GM12864 (cell line): ENCODE measurements around the gene STK32B.

Source experiments
- DNase-seq: peaks from one replicate; pipeline ENCODE4 v3.0.0-alpha.2; 2011; ENCODE audit warnings: low read depth
- H3K4me3 ChIP-seq: 2 replicates; pipeline ENCODE4 v1.5.1; 2011; ENCODE audit warnings: mild to moderate bottlenecking, low read depth, low read length, control low read depth
- TF ChIP-seq, protein P1 (sequence below): IDR thresholded peaks from 2 replicates; pipeline ENCODE4 v1.5.1; 2011; ENCODE audit warnings: low read depth, mild to moderate bottlenecking, moderate library complexity, low read length, control low read depth, inconsistent platforms; ENCODE audit errors: missing control alignments

Gene STK32B

DNA sequence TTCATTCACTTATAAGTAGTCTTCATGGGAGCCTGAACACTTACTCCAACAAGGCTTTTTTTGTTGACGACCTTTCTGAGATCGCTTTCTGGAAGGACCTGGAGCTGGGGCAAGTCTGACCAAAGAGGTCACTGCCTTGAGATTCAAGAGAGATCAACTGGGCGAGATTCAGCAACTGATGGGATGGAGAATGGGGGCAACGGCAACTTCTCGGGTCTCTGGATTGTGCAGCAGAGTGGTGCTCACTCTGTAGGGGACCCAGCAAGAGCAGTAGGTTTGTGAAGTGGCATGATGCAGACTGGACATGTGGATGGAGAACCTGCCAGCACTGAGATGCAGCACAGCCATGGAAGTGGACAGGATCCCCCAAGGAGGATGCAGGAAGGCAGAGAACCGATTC is 369.0 kb downstream of the STK32B start:
- TF ChIP-seq, protein P1, sequence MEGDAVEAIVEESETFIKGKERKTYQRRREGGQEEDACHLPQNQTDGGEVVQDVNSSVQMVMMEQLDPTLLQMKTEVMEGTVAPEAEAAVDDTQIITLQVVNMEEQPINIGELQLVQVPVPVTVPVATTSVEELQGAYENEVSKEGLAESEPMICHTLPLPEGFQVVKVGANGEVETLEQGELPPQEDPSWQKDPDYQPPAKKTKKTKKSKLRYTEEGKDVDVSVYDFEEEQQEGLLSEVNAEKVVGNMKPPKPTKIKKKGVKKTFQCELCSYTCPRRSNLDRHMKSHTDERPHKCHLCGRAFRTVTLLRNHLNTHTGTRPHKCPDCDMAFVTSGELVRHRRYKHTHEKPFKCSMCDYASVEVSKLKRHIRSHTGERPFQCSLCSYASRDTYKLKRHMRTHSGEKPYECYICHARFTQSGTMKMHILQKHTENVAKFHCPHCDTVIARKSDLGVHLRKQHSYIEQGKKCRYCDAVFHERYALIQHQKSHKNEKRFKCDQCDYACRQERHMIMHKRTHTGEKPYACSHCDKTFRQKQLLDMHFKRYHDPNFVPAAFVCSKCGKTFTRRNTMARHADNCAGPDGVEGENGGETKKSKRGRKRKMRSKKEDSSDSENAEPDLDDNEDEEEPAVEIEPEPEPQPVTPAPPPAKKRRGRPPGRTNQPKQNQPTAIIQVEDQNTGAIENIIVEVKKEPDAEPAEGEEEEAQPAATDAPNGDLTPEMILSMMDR, result no peak

DNA sequence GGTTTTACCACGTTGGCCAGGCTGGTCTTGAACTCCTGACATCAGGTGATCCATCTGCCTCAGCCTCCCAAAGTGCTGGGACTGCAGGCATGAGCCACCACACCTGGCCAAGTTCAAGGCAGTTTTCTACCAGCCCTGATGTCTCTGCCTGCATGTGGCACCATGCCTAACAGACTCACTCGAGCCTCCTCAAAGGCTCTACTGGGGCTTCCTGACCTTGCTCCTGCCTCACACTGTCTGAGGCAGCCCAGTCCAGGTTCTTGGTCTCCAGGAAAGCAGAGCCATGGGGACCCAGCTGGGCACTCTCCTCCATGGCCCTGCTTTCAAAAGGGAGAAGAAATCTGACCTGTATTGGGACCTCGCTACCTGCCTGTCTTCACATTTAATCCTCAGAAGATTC is 370.1 kb downstream of the STK32B start:
- DNase-seq, result no peak
- TF ChIP-seq, protein P1, result no peak
- H3K4me3 ChIP-seq, result no peak overlapping the region

More for the DNA sequence above, 369.0 kb downstream of the STK32B start:
- no peak for DNase-seq
- H3K4me3 ChIP-seq, result no peak overlapping the region

DNA sequence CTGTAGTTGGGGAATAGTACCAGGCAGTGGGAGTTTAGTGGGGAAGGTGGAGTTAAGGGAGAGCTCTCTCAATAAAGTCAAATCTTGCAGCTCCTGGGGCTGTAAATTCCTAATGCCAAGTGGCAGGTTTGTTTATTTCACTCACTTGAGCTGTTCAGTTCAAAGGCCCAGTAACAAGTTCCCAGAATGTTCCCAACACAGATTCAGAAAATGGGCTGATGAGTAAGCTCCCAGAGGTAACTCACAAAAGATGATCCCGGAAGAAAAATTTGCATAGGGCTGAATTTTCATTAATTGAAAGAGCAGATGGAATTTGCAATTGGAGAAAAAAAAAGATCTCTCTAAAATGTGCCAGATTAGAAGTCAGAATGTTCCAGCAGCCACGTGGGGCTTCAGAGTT is 370.9 kb downstream of the STK32B start:
- no peak overlapping the region for H3K4me3 ChIP-seq
- TF ChIP-seq, protein P1, result no peak
- no peak for DNase-seq

DNA sequence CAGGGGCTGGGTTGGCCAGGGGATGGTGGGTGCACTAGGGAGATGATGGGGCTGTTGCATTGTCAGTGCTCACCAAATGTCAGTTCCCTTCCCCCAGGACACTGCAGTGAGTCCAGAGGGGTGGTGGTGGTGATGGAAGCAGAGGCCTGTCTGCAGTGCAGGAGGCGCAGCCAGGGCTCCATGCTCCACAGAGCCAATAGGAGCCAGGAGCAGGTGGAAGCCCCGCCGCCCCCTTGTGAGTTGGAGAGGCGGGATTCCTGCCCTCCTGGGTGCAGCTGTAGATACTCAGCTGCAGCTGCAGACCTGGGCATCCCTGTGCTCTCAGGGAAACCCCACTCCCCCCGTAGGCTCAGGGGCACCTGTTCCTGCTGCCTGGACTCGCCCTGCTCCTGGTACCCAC is 372.4 kb downstream of the STK32B start:
- no peak for DNase-seq
- H3K4me3 ChIP-seq, result no peak overlapping the region
- TF ChIP-seq, protein P1, result no peak

DNA sequence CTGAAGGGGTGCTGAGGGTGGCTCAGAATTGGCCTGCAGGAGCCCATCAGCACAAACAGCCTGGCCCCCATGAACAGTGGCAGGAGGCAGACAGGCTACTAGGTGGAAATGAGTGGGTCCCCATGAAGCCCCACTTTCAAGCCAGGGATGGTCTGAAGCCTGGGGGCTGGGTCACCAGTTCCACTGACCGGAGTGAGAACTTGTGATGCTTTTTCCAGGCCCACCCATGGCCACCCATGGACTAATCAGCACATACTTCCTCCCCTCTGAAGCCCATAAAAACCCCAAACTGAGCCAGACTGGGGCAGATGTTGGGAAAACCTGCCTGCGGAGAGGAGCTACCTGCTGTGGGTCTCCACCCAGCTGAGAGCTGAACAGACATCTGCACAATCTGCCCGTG is 372.9 kb downstream of the STK32B start:
- no peak for DNase-seq
- TF ChIP-seq, protein P1, result no peak
- no peak overlapping the region for H3K4me3 ChIP-seq

DNA sequence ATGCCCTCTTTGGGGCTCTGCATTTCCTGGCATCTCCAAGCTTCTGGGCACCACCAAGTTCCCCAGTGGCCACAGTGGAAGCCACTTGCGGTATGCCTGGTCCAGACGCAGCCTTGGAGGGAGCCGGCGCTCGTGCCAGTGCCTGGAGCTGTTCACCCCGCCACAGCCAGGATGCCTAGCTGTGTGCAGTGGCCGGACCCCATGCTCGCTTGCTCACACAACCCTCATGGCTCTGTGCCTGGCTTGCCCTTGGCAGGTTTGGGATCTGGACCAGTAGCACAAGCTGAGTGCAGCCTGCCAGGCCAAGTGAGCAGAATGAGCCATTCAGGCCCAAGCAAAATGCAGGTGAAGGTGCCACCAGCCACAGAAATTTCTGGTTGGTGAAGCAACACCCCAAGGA is 373.6 kb downstream of the STK32B start:
- DNase-seq, result no peak
- TF ChIP-seq, protein P1, result no peak
- H3K4me3 ChIP-seq, result no peak overlapping the region

DNA sequence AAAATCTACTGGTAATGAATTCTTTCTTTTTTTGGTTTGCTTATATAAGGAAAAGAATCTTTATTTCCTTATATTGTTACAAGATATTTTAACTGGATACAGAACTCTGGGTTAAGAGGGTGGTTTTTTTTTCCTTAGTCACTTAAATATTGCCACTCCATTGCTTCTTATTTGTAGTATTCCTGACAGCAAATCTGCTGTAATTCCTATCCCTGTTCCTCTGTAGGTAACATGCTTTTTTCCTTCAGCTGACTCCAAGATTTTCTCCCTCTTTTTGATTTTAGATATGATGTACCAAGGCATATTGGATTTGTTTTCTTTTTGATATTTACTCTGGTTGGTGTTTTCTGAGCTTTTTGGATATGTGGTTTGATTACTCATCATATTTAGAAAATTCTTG is 378.5 kb downstream of the STK32B start:
- TF ChIP-seq, protein P1, result no peak
- DNase-seq, result no peak
- no peak overlapping the region for H3K4me3 ChIP-seq
